HG03175 (cell line): ENCODE measurements around the gene LCE1F.

Source experiments
- ATAC-seq: cut with Tn5 transposase; IDR thresholded peaks from one replicate; pipeline ENCODE4 v1.9.1; 2021; ENCODE audit warnings: mild to moderate bottlenecking, moderate library complexity; ENCODE audit not compliant: unreplicated experiment

Gene LCE1F

DNA sequence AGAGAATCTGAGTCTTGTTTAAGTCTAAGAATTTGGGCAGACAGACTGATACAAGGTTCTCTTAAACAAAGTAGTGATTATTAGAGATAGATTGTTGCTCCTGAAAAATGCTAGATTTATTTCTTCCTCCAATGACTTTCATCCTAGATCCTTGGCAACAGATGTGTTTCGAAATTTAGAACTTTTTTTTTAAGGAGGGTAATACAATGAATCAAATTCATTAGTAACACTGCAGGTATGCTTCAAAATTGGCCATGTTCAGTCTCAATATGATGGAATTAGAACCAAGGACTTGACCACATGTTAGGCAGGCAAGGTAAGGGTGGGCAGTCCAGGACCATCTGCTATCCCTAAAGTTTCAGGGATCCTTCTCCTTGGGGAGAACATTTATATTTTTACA is 4.5 kb upstream of the LCE1F start:
- ATAC-seq, result no peak

DNA sequence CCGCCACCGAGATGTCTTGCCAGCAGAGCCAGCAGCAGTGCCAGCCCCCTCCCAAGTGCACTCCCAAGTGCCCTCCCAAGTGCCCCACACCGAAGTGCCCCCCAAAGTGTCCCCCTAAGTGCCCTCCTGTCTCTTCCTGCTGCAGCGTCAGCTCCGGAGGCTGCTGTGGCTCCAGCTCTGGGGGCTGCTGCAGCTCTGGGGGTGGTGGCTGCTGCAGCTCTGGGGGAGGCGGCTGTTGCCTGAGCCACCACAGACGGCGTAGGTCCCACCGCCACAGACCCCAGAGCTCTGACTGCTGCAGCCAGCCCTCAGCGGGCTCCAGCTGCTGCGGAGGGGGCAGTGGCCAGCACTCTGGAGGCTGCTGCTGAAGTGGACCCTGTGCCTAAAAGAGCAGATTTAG is 1.4 kb downstream of the LCE1F start:
- ATAC-seq, result no peak

- no peak for ATAC-seq
These were observed 2.7 kb downstream of the LCE1F start for GRCh38 chr1:152777510-152778137.

DNA sequence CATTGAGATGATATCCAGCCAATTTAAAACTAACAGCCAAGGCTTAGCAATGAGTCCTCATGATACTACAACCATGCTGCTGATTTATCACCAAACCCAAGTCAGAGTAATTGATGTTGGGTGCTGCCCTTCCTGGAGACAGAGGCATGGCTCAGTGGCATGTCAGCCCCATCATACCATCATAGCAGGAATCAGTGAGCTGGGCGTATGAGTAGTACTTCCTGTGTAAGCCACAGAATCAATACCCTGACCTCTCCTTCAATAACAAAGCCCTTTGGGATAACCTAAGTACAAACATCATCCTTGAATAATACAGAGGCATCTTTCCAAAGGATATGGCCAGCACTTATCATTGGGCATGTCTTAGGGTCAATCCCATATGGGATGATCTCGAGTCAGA is 8.2 kb downstream of the LCE1F start:
- no peak for ATAC-seq

GRCh38 chr1:152786077-152786476 is 11.1 kb downstream of the LCE1F start, which contains the start of gene LCE1E:
Gene LCE1E (plus strand): TSS chr1:152786257. CDS start chr1:152787300, 1,043 bp downstream.
- no peak for ATAC-seq

DNA sequence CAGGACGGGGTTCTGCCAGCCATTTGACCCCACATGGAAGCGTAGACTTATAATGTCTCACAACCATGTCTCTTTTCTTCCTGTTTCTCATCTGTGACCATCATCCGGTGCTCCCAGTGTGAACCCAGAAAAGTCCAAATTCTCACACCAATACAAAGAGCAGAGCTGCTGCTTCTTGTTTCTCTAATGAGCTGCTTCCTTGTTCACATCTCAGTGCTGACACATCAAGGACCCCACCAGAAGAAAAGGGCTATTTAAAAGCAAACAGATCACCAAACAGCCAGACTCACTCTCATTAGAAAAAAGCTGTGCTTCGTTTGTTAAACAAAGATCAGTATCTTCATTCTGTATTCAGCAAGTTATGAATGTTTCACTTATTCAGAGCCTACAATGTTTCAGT is 20.7 kb downstream of the LCE1F start:
- no peak for ATAC-seq

- ATAC-seq, result no peak
These were observed 21.5 kb downstream of the LCE1F start, which contains the start of gene LCE1D for GRCh38 chr1:152796421-152796820. Gene LCE1D (plus strand): TSS chr1:152796721. CDS start chr1:152797795, 1,074 bp downstream.

DNA sequence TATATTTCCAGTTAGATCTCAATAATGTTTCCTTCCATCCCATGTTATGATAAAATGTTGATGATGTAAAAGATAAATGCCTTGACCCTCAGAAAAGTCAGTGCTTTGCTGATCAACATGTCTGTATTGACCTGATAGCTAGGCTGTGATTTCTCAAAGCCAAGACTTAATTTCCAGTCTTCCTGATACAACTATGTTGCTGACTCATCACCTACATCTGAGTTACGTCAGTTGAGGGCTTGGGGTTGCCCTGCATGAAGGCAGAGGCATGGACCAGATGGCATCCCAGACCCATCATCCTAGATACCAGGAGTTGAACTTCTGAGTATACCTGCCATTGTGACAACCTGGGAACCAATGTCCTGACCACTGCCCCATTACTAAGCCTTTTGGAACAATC is 26.4 kb downstream of the LCE1F start:
- ATAC-seq, result no peak

DNA sequence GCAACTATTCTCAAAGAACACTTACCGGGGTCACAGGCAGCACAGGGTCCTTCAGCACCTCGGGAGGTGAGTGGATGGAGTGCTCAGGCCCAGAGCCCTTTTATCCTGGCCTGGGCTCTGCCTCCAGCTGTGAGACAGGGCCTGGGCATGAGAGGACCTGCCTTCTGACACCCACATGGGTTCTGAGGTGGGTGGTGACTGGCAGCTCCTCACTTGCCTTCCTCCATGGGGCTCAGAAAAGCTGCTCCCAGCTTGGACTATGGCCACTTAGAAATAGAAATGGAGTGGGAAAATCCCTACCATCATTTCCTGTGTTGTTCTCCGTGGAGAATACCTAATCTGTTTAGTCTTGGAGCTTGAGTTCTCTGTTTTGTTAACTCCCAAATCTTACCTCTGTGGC is 31.6 kb downstream of the LCE1F start, which contains the start of gene LCE1C:
Gene LCE1C, minus strand, starts transcription at position 76 of the 400 bp plus-strand sequence. CDS start 1,173 bp downstream, outside the sequence.
- no peak for ATAC-seq

DNA sequence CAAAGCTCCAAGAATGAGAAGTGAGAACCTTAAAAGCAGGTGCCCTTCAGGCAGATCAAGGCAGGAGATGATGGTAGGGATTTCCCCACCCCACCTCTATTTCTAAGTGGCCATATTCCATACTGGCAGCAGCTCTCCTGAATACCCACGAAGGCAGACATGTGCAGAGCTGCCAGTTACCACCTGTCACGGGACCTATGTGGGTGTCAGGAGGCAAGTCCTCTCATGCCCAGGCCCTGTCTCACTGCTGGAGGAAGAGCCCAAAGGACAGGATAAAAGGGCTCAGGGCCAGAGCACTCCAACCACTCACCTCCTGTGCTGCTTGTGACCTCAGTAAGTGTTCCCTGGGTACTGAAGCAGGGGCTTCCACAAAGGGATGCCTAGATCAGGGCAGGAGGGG is 36.1 kb downstream of the LCE1F start:
- no peak for ATAC-seq

DNA sequence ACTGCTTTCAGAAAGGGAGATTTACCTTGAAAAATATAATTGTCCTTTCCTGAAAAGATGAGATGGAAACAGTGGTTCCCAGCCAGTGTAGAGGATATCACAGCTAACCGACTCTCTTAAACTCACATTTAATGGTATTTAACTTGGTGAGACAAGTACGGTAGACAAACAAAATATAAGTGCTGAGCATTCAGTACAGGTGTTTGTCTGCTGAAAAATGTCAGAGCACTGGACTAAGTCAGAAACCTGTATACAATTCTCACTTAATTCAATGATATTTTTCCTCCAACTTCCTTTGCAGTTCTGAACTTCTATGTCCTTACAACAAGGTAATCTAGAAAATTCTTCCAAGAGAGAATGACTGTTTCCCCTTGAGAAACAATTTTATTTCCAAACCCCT is 36.7 kb downstream of the LCE1F start, which contains the start of gene LCE1B:
Gene LCE1B, plus strand, starts transcription at position 301 of the 400 bp plus-strand sequence. CDS start 476 bp downstream, outside the sequence.
- ATAC-seq, result no peak

GRCh38 chr1:152817309-152817708 is 42.4 kb downstream of the LCE1F start:
- no peak for ATAC-seq

DNA sequence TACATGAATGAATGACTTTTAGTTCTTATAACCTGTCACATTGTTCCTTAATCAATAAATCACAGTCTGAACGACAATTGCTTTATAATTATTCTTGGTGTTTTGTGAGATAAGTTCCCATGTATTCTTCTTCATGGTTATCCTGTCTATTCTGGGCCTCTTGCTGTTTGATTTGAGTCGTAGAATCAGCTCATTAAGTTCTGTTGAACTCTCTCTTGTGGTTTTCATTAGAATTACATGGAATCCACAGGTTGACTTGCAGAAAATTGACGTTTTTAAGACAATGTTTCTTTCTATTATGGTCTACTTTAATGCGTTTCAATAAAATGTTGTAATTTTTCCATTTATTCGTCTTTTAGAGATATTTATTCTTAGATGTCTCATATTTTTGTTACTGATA is 48.4 kb downstream of the LCE1F start:
- no peak for ATAC-seq

DNA sequence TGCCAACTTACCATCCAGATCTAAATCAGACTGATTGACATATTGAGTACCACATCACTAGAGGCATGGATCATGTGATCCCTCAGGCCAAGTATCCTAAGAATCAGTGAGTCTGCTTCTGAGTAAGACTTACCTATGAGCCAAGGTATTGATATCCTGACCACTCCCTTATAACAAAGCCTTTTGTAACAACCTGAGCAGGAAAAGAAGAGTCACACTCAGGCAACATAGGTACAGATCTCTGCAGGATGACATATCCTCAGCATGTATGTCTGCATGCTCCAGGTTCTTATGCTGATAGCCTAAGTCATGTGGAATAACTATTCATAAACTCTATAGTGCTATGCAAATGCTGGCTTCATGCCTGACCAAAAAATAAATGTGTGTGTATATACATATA is 50.0 kb downstream of the LCE1F start:
- ATAC-seq, result no peak
